Mesendoderm (in vitro differentiated cells): ENCODE measurements around the gene NOTUM.

ENCODE experiments used
- DNase-seq: peaks from one replicate; pipeline ENCODE4 v3.0.0; 2013
- H2AK5ac ChIP-seq: 2 replicates; pipeline ENCODE4 v1.6.1; 2013; ENCODE audit warnings: low read length, inconsistent platforms
- H2BK120ac ChIP-seq: 2 replicates; pipeline ENCODE4 v1.6.1; 2013; ENCODE audit warnings: low read depth, mild to moderate bottlenecking, low read length, moderate library complexity, mixed read lengths
- H2BK15ac ChIP-seq: replicated peaks from 2 replicates; pipeline ENCODE4 v1.6.1; 2013; ENCODE audit warnings: low read depth, mild to moderate bottlenecking, moderate library complexity
- H2BK5ac ChIP-seq: 2 replicates; pipeline ENCODE4 v1.6.1; 2013; ENCODE audit warnings: low read length, inconsistent platforms
- H3K18ac ChIP-seq: 2 replicates; pipeline ENCODE4 v1.6.1; 2013; ENCODE audit warnings: mild to moderate bottlenecking, low read length, mixed read lengths
- H3K23ac ChIP-seq: one replicate; pipeline ENCODE4 v1.6.1; 2013; ENCODE audit warnings: low read length
- H3K27ac ChIP-seq: 2 replicates; pipeline ENCODE4 v1.5.1; 2013; ENCODE audit warnings: low read depth, mild to moderate bottlenecking, inconsistent platforms, low read length, moderate library complexity
- H3K27me3 ChIP-seq: 2 replicates; pipeline ENCODE4 v1.6.1; 2013; ENCODE audit warnings: low read length, control low read depth, mild to moderate bottlenecking, inconsistent platforms; ENCODE audit not compliant: insufficient read depth, poor library complexity
- H3K36me3 ChIP-seq: 2 replicates; pipeline ENCODE4 v1.6.1; 2013; ENCODE audit warnings: low read length, inconsistent platforms; ENCODE audit not compliant: control insufficient read depth, insufficient read depth
- H3K4ac ChIP-seq: one replicate; pipeline ENCODE4 v1.6.1; 2013; ENCODE audit warnings: low read depth, mild to moderate bottlenecking, low read length, moderate library complexity
- H3K4me1 ChIP-seq: 2 replicates; pipeline ENCODE4 v1.6.1; 2013; ENCODE audit warnings: low read depth, low read length, inconsistent platforms; ENCODE audit not compliant: control insufficient read depth
- H3K4me2 ChIP-seq: 2 replicates; pipeline ENCODE4 v1.6.1; 2013; ENCODE audit warnings: low read length
- H3K4me3 ChIP-seq: 2 replicates; pipeline ENCODE4 v1.5.1; 2013; ENCODE audit warnings: mild to moderate bottlenecking, low read length
- H3K56ac ChIP-seq: one replicate; pipeline ENCODE4 v1.6.1; 2013; ENCODE audit warnings: low read length
- H3K79me1 ChIP-seq: 2 replicates; pipeline ENCODE4 v1.6.1; 2013; ENCODE audit warnings: low read length, inconsistent platforms
- H3K79me2 ChIP-seq: 2 replicates; pipeline ENCODE4 v1.6.1; 2013; ENCODE audit warnings: mild to moderate bottlenecking, low read length; ENCODE audit not compliant: control insufficient read depth, insufficient read depth
- H3K9ac ChIP-seq: 2 replicates; pipeline ENCODE4 v1.6.1; 2013; ENCODE audit warnings: low read length, inconsistent platforms
- H4K5ac ChIP-seq: one replicate; pipeline ENCODE4 v1.6.1; 2013; ENCODE audit warnings: low read length
- H4K8ac ChIP-seq: one replicate; pipeline ENCODE4 v1.6.1; 2013; ENCODE audit warnings: low read depth, mild to moderate bottlenecking, control low read depth, low read length, moderate library complexity
- WGBS: extraction: QIAGEN DNeasy Blood & Tissue Kit; methylation state at CpG from one replicate; pipeline ENCODE4 v1.1.7; 2013; ENCODE audit warnings: low lambda C conversion rate, missing lambda C conversion rate; ENCODE audit not compliant: insufficient coverage; ENCODE audit errors: extremely low coverage; 5-methylcytosine and 5-hydroxymethylcytosine counted together

NOTUM gene

DNA sequence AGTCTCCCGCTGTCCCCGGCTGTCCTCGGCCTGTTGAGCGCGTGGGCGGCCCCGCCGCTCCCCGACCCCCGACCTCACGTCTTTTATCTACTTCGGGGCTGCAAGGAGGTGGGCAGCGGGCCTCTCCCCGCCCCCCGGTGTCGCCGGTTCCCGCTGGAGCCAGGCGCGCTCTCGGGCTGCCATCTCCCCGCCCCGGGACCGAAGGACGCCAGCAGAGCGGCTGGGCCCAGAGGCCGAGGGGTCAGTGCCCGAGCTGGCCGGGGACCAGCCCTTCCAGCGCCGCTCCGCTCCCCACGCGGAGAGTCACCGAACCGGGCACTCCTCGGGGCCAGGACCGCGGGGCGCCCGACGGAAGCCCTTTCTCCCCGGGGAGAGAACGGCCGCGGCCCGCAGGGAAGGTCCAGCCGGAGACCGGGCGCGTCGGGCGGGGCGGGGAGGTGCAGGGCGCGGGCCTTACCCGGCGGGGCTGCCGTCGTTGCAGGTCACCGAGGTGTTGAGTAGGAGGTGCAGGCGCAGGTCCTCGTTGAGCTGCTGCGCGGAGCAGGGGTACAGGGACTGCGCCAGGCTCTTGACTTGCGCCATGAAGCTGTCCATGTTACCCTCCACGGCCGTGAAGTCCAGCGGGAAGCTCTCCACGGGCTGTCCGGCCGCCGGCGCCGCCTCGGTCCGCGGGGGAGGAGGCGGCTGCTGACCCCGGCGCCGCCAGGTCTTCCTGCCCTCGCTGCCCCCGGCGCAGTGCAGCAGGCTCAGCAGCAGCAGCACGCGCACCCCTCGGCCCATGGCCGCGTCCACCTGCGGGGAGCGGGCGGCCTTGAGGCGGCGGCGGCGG, 643 bp downstream of the NOTUM start:
- Histone ChIP-seq H3K79me1 (no peaks in the 10 kb centered on the region), H2BK5ac (no peak overlapping the region), H3K56ac (peak overlapping the region; percentile 78), H3K18ac (peak overlapping the region; percentile 77), H3K36me3 (no peaks in the 10 kb centered on the region), H3K4me2 (peak overlapping the region; percentile 48), H3K4me1 (peaks cover 5% of the 10 kb centered on the region), H3K4me3 (peak overlapping the region; percentile 24), H4K8ac (no peak overlapping the region), H3K27me3 (peaks cover 6% of the 10 kb centered on the region), H3K23ac (peak overlapping the region; percentile 45), H2BK120ac (no peak overlapping the region), H3K79me2 (no peaks in the 10 kb centered on the region), H3K9ac (peak overlapping the region; percentile 37), H4K5ac (no peak overlapping the region), H3K27ac (no peak overlapping the region), H2AK5ac (no peak overlapping the region), H2BK15ac (no peak overlapping the region), H3K4ac (peak overlapping the region; percentile 63)
- peak; percentile 59 for DNase-seq
- WGBS: no CpG with 5 or more reads among the region's 98 CpGs

DNA sequence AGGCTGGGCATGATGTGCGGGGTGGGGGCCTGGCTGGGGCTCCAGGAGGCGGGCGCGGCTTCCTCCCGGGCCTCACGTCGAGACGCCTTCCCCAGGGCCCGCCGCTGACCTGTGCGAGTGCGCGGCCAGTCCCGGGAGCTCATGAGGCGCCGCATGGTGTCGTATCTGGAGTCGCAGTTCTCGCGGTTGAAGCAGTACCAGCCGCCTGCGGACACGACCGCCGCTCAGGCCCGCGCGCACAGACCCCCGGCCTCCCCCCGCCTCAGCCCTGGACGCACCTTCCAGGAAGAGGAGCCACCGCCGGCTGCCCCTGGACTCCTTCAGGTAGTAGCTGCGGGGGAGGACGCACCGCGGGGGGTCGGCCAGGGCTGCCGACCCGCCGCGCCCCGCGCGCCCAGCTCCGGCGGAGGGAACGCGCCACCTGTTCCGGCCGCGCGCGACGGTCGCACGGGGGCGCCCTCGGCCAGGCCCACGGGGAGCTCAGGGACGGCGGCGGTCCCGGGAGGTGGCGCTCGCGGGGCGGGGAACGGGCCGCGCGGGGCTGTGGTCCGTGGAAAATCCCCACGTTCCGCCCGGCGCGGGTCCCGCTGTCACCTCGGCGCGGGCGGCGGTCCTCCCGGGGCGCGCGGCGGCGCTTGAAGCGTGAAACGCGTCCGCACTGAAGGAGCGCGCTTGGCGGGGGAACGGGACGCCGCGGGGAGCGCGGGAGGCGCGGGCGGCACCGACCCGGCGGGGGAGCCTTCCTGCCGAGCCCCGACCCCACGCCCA, 1.4 kb downstream of the NOTUM start:
- no peaks in the 10 kb centered on the region for H3K36me3 ChIP-seq
- H3K56ac ChIP-seq: peak overlapping the region; percentile 78
- peaks cover 6% of the 10 kb centered on the region for H3K27me3 ChIP-seq
- H2BK15ac ChIP-seq: no peak overlapping the region
- H3K79me1 ChIP-seq: no peaks in the 10 kb centered on the region
- no CpG with 5 or more reads among the region's 112 CpGs for WGBS
- no peak overlapping the region for H2AK5ac ChIP-seq
- H3K4me3 ChIP-seq: peak overlapping the region; percentile 24
- H3K18ac ChIP-seq: peak overlapping the region; percentile 77
- peaks cover 5% of the 10 kb centered on the region for H3K4me1 ChIP-seq
- no peaks in the 10 kb centered on the region for H3K79me2 ChIP-seq
- H3K4me2 ChIP-seq: peak overlapping the region; percentile 48
- H3K9ac ChIP-seq: peak overlapping the region; percentile 42
- no peak overlapping the region for H4K8ac ChIP-seq
- no peak overlapping the region for H2BK120ac ChIP-seq
- H2BK5ac ChIP-seq: no peak overlapping the region
- no peak overlapping the region for H3K23ac ChIP-seq
- H3K27ac ChIP-seq: no peak overlapping the region
- no peak overlapping the region for H4K5ac ChIP-seq
- no peak overlapping the region for H3K4ac ChIP-seq
- DNase-seq: peak; percentile 63

DNA sequence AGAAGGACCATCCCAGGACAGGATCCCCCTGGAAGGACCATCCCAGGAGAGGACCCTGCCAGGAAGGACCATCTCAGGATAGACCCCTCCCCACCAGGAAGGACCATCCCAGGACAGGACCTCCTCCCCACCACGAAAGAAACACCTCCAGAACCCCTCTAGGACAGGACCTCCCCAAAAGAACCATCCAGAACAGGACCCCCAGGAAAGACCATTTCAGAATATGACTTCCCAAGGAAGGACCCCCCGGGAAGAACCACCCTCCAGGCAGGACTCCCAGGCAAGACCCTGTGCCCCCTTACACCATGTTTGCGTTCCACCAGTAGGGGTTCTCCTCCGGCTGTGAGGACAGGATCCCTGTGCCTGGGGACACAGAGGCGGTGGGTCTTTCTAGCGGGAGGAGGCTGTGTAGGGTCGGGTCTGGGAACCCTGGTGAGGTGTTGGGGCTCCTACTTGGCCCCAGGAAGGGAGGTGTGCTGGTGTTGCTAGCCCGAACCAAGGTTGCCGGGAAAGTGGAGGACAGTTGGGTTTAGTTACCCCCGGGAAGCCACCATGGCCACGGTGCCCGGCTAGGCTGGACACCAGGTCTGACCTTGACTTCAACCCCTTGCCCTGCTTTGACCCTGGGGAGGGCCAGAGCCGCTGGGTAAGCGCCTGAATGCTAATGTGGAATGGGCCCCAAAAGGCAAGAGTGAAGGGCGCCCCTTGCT, 2.2 kb downstream of the NOTUM start:
- Histone ChIP-seq H3K9ac (peak overlapping the region; percentile 42), H3K79me2 (no peaks in the 10 kb centered on the region), H3K36me3 (no peaks in the 10 kb centered on the region), H3K4me2 (no peak overlapping the region), H3K4me3 (no peak overlapping the region), H2BK15ac (no peak overlapping the region), H3K4me1 (peaks cover 4% of the 10 kb centered on the region), H3K27me3 (peaks cover 6% of the 10 kb centered on the region), H2BK5ac (no peak overlapping the region), H2AK5ac (no peak overlapping the region), H3K56ac (peak overlapping the region; percentile 58), H4K5ac (no peak overlapping the region), H2BK120ac (no peak overlapping the region), H3K18ac (no peak overlapping the region), H3K23ac (no peak overlapping the region), H3K4ac (no peak overlapping the region), H3K79me1 (no peaks in the 10 kb centered on the region), H3K27ac (no peak overlapping the region), H4K8ac (no peak overlapping the region)
- DNase-seq: no peak
- no CpG with 5 or more reads among the region's 15 CpGs for WGBS

DNA sequence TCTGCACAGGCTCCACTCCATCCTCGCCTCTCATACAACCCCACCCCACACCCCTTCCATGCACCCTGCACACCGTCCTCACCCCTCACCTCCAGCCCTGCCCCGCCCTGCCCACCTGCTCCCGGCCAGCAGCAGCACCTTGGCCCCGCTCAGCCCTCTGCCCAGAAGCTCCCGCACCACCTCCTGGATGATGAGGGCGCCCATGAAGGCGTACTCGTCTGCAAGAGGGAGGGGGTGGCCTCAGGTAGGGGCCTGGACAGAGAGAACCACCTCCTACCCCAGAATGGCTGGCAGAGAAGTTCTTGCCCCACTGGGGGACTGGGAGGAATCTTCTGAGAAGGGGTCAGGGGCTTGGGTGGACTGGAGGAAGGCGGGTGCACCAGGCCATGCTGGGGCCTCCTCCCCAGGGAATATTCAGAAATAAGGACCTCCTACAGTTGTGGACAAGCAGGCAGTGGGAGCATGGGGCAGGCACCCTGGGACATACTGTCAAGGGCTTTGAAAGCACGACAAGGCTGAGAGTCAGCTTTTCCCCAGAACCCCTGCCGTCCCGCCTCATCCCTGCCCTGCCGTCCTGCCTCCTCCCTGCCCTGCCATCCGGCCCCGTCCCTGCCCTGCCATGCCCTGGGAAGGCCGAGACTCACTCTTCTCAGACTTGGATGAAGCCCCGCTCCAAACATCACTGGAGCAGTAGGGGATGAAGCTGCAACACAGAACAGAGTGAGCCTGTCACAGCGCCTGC, 3.1 kb downstream of the NOTUM start:
- H3K4me1 ChIP-seq: peaks cover 2% of the 10 kb centered on the region
- no peaks in the 10 kb centered on the region for H3K36me3 ChIP-seq
- no peak overlapping the region for H4K8ac ChIP-seq
- DNase-seq: no peak
- no peak overlapping the region for H2AK5ac ChIP-seq
- H3K79me1 ChIP-seq: no peaks in the 10 kb centered on the region
- H2BK5ac ChIP-seq: no peak overlapping the region
- no CpG with 5 or more reads among the region's 19 CpGs for WGBS
- no peak overlapping the region for H4K5ac ChIP-seq
- H3K4me2 ChIP-seq: no peak overlapping the region
- no peaks in the 10 kb centered on the region for H3K79me2 ChIP-seq
- no peak overlapping the region for H3K18ac ChIP-seq
- no peak overlapping the region for H3K27ac ChIP-seq
- H3K4ac ChIP-seq: no peak overlapping the region
- no peak overlapping the region for H3K9ac ChIP-seq
- H3K27me3 ChIP-seq: peaks cover 6% of the 10 kb centered on the region
- no peak overlapping the region for H3K23ac ChIP-seq
- no peak overlapping the region for H3K56ac ChIP-seq
- H3K4me3 ChIP-seq: no peak overlapping the region
- H2BK120ac ChIP-seq: no peak overlapping the region
- H2BK15ac ChIP-seq: no peak overlapping the region
